OCI-LY3 (cell line): ENCODE results near the gene WSB2.

ENCODE experiments used
- CTCF ChIP-seq: fragments of 200-600, 300-600 bp; sonication (generic); IDR thresholded peaks from 2 replicates; pipeline ENCODE4 v1.5.1; 2014; ENCODE audit warnings: antibody characterized with exemption, low read length, low read depth
- EZH2phosphoT487 ChIP-seq: fragments of 200-600 bp; shearing (Covaris generic); IDR thresholded peaks from 2 replicates; pipeline ENCODE4 v1.6.1; 2018; ENCODE audit warnings: antibody characterized with exemption, mixed run types, low read depth

- TF ChIP-seq CTCF (no peak), EZH2phosphoT487 (no peak)
Measured at GRCh38 chr12:118102609-118103008, 41.6 kb upstream of the WSB2 start.
